Liver (tissue), 9 donors: Measurements from ENCODE around the gene RGL2. TPM values are rescaled to one million over a fixed set of nuclear protein-coding genes. Genes with fewer than 3 reads are reported as not detected.

Experiments used
- DNase-seq: peaks from one replicate; pipeline ENCODE4 v3.0.0-alpha.2; 2017; ENCODE audit warnings: low spot score
- H3K27ac ChIP-seq, 2 donors: one replicate each; pipeline ENCODE4 v1.7.0; 2013; ENCODE audit warnings: inconsistent platforms in 2 of 2, low read length in 2 of 2, control low read depth in 1 of 2, low read depth in 1 of 2, mild to moderate bottlenecking in 1 of 2
- H3K27me3 ChIP-seq, 4 donors: one replicate each; pipeline versions ENCODE4 v1.6.1 to v1.7.0; 2013; ENCODE audit warnings: low read length in 3 of 4, inconsistent platforms in 1 of 4, mild to moderate bottlenecking in 1 of 4, moderate library complexity in 1 of 4; ENCODE audit not compliant: control insufficient read depth in 4 of 4, insufficient read depth in 4 of 4
- H3K36me3 ChIP-seq, 4 donors: one replicate each; pipeline versions ENCODE4 v1.6.1 to v1.7.0; 2013; ENCODE audit warnings: low read length in 3 of 4, mild to moderate bottlenecking in 3 of 4, low read depth in 1 of 4, moderate library complexity in 1 of 4; ENCODE audit not compliant: control insufficient read depth in 4 of 4, insufficient read depth in 3 of 4
- H3K4me1 ChIP-seq, 4 donors: one replicate each; pipeline versions ENCODE4 v1.6.1 to v1.7.0; 2013; ENCODE audit warnings: low read length in 3 of 4, mild to moderate bottlenecking in 3 of 4, moderate library complexity in 1 of 4; ENCODE audit not compliant: control insufficient read depth in 4 of 4, insufficient read depth in 4 of 4
- H3K4me3 ChIP-seq, 3 donors: one replicate each; pipeline versions ENCODE4 v1.6.1 to v1.7.0; 2013; ENCODE audit warnings: low read length in 3 of 3, control low read depth in 1 of 3, low read depth in 1 of 3, mild to moderate bottlenecking in 1 of 3
- H3K9ac ChIP-seq, 2 donors: one replicate each; pipeline ENCODE4 v1.7.0; 2013; ENCODE audit warnings: low read length in 2 of 2, mild to moderate bottlenecking in 2 of 2, moderate library complexity in 2 of 2, control low read depth in 1 of 2, low read depth in 1 of 2
- H3K9me3 ChIP-seq, 4 donors: one replicate each; pipeline versions ENCODE4 v1.6.1 to v1.7.0; 2013; ENCODE audit warnings: low read length in 3 of 4; ENCODE audit not compliant: control insufficient read depth in 4 of 4
- EGR1 ChIP-seq, 2 donors: IDR thresholded peaks; 2 replicates each; pipeline ENCODE4 v1.6.1; 2016 to 2018; ENCODE audit warnings: antibody characterized with exemption in 2 of 2, low read depth in 2 of 2
- FOXA1 ChIP-seq: IDR thresholded peaks from 2 replicates; pipeline ENCODE4 v1.6.1; 2016; ENCODE audit warnings: antibody characterized with exemption
- FOXA2 ChIP-seq: IDR thresholded peaks from 2 replicates; pipeline ENCODE4 v1.6.1; 2016; ENCODE audit warnings: antibody characterized with exemption
- GABPA ChIP-seq, 2 donors: IDR thresholded peaks in 1 of 2; conservative IDR thresholded peaks in 1 of 2; 2 replicates each; pipeline ENCODE4 v1.6.1; 2016; ENCODE audit warnings: antibody characterized with exemption in 2 of 2, mild to moderate bottlenecking in 1 of 2, moderate library complexity in 1 of 2
- HNF4A ChIP-seq, 2 donors: conservative IDR thresholded peaks; 2 replicates each; pipeline ENCODE4 v1.6.1; 2016; ENCODE audit warnings: antibody characterized with exemption in 2 of 2, mild to moderate bottlenecking in 2 of 2
- HNF4G ChIP-seq: IDR thresholded peaks from 2 replicates; pipeline ENCODE4 v1.6.1; 2016; ENCODE audit warnings: antibody characterized with exemption
- JUND ChIP-seq, 2 donors: IDR thresholded peaks; 2 replicates each; pipeline ENCODE4 v1.6.1; 2016; ENCODE audit warnings: antibody characterized with exemption in 2 of 2
- MAX ChIP-seq: IDR thresholded peaks from 2 replicates; pipeline ENCODE4 v1.6.1; 2016; ENCODE audit warnings: antibody characterized with exemption
- NR2F2 ChIP-seq: IDR thresholded peaks from 2 replicates; pipeline ENCODE4 v1.6.1; 2016; ENCODE audit warnings: antibody characterized with exemption
- RAD21 ChIP-seq, 2 donors: IDR thresholded peaks; 2 replicates each; pipeline ENCODE4 v1.6.1; 2016; ENCODE audit warnings: antibody characterized with exemption in 2 of 2, mild to moderate bottlenecking in 2 of 2
- REST ChIP-seq: IDR thresholded peaks from 2 replicates; pipeline ENCODE4 v1.6.1; 2016; ENCODE audit warnings: antibody characterized with exemption, mild to moderate bottlenecking
- RXRA ChIP-seq, 2 donors: IDR thresholded peaks; 2 replicates each; pipeline ENCODE4 v1.6.1; 2017 to 2018; ENCODE audit warnings: antibody characterized with exemption in 2 of 2, mild to moderate bottlenecking in 1 of 2
- SP1 ChIP-seq: IDR thresholded peaks from 2 replicates; pipeline ENCODE4 v1.6.1; 2018; ENCODE audit warnings: antibody characterized with exemption, mild to moderate bottlenecking
- TAF1 ChIP-seq: conservative IDR thresholded peaks from 2 replicates; pipeline ENCODE4 v1.6.1; 2016; ENCODE audit warnings: antibody characterized with exemption, mild to moderate bottlenecking
- YY1 ChIP-seq: IDR thresholded peaks from 2 replicates; pipeline ENCODE4 v1.6.1; 2016; ENCODE audit warnings: antibody characterized with exemption, mild to moderate bottlenecking
- ZBTB33 ChIP-seq: IDR thresholded peaks from 2 replicates; pipeline ENCODE4 v1.6.1; 2016; ENCODE audit warnings: antibody characterized with exemption
- WGBS: extraction: QIAGEN DNeasy Blood & Tissue Kit; methylation state at CpG from one replicate; pipeline ENCODE4 v1.1.7; 2013; 5-methylcytosine and 5-hydroxymethylcytosine counted together
- polyA plus RNA-seq, 2 donors: library from polyadenylated mRNA; stranded (reverse) in 1 of 2; unstranded in 1 of 2; fragments of 200-250 nt in 1 of 2; fragments of >200 nt in 1 of 2; fragmentation: Nextera tagmentation in 1 of 2; extraction: Ambion mirVana in 1 of 2; gene quantifications; one replicate each; pipeline versions ENCODE4 v1.2.1 to v1.2.3, GENCODE V29; 2013 to 2015
- total RNA-seq, 2 donors: library from RNA; depleted of rRNA; stranded (reverse); fragments of >200 nt; gene quantifications; one replicate each; pipeline ENCODE4 v1.2.3, GENCODE V29; 2014
- TF ChIP-seq, protein P1 (sequence below): IDR thresholded peaks from 2 replicates; pipeline ENCODE4 v1.6.1; 2016; ENCODE audit warnings: antibody characterized with exemption
- TF ChIP-seq, protein P2 (sequence below): fragments of 150-350 bp; IDR thresholded peaks from 2 replicates; pipeline ENCODE4 v1.5.1; 2017; ENCODE audit warnings: improper control_type of control experiment, low read depth, low read length; ENCODE audit not compliant: missing input control
- donor health status: healthy.
- donor health status: healthy.
- donor health status: healthy.
- donor health status: healthy.
- donor health status: healthy.

RGL2 gene
- total and polyA plus RNA-seq, 4 donors = 16.7 to 22.8 (median 17.3) TPM

- Histone ChIP-seq H3K4me1 (peaks cover 5 to 33% (median 20%) of the 10 kb centered on the region in 4 donors), H3K36me3 (peaks cover 0 to 52% (median 13%) of the 10 kb centered on the region in 4 donors), H3K4me3 (no peak overlapping the region), H3K27me3 (no peaks in the 10 kb centered on the region), H3K27ac (no peak overlapping the region), H3K9ac (no peak overlapping the region), H3K9me3 (no peaks in the 10 kb centered on the region)
- no peak for DNase-seq
- 96% methylated on average over 3 of the region's 3 CpGs for WGBS
- TF ChIP-seq HNF4A (conservative IDR thresholded peaks at IDR 0.05) (no peak), TAF1 (no peak), GABPA (IDR thresholded peaks at IDR 0.05 in 1 of 2, conservative IDR thresholded peaks at IDR 0.05 in 1 of 2) (no peak), RXRA (IDR thresholded peaks at IDR 0.05) (no peak), RAD21 (IDR thresholded peaks at IDR 0.05) (no peak), NR2F2 (no peak), YY1 (no peak), SP1 (no peak), MAX (no peak), FOXA2 (no peak), FOXA1 (no peak), EGR1 (IDR thresholded peaks at IDR 0.05; ENCODE audit: low read depth in 2 of 2) (no peak), ZBTB33 (no peak), JUND (IDR thresholded peaks at IDR 0.05) (no peak)
- TF ChIP-seq, protein P1, sequence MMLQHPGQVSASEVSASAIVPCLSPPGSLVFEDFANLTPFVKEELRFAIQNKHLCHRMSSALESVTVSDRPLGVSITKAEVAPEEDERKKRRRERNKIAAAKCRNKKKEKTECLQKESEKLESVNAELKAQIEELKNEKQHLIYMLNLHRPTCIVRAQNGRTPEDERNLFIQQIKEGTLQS = no peak
- TF ChIP-seq, protein P2, sequence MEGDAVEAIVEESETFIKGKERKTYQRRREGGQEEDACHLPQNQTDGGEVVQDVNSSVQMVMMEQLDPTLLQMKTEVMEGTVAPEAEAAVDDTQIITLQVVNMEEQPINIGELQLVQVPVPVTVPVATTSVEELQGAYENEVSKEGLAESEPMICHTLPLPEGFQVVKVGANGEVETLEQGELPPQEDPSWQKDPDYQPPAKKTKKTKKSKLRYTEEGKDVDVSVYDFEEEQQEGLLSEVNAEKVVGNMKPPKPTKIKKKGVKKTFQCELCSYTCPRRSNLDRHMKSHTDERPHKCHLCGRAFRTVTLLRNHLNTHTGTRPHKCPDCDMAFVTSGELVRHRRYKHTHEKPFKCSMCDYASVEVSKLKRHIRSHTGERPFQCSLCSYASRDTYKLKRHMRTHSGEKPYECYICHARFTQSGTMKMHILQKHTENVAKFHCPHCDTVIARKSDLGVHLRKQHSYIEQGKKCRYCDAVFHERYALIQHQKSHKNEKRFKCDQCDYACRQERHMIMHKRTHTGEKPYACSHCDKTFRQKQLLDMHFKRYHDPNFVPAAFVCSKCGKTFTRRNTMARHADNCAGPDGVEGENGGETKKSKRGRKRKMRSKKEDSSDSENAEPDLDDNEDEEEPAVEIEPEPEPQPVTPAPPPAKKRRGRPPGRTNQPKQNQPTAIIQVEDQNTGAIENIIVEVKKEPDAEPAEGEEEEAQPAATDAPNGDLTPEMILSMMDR = no peak
These were observed 19.9 kb downstream of the RGL2 start for GRCh38 chr6:33278810-33279209.

- Histone ChIP-seq H3K36me3 (peaks cover 0 to 52% (median 14%) of the 10 kb centered on the region in 4 donors), H3K27ac (no peak overlapping the region), H3K4me3 (no peak overlapping the region), H3K4me1 (peaks cover 5 to 38% (median 24%) of the 10 kb centered on the region in 4 donors), H3K27me3 (no peaks in the 10 kb centered on the region), H3K9me3 (no peaks in the 10 kb centered on the region), H3K9ac (no peak overlapping the region)
- WGBS = 84% methylated on average over 9 of the region's 9 CpGs
- TF ChIP-seq TAF1 (no peak), ZBTB33 (no peak), EGR1 (IDR thresholded peaks at IDR 0.05; ENCODE audit: low read depth in 2 of 2) (no peak), YY1 (no peak), HNF4G (no peak), RXRA (IDR thresholded peaks at IDR 0.05) (no peak), HNF4A (conservative IDR thresholded peaks at IDR 0.05) (no peak), REST (no peak), GABPA (IDR thresholded peaks at IDR 0.05 in 1 of 2, conservative IDR thresholded peaks at IDR 0.05 in 1 of 2) (no peak), MAX (no peak), NR2F2 (no peak), SP1 (no peak), FOXA2 (no peak), RAD21 (IDR thresholded peaks at IDR 0.05) (no peak)
- TF ChIP-seq, protein P1 = no peak
- TF ChIP-seq, protein P2 = no peak
- DNase-seq = no peak
These were observed 20.4 kb downstream of the RGL2 start for GRCh38 chr6:33278392-33278741.
